ENCODE data around the gene ALDH8A1.

ALDH8A1 gene, protein sequence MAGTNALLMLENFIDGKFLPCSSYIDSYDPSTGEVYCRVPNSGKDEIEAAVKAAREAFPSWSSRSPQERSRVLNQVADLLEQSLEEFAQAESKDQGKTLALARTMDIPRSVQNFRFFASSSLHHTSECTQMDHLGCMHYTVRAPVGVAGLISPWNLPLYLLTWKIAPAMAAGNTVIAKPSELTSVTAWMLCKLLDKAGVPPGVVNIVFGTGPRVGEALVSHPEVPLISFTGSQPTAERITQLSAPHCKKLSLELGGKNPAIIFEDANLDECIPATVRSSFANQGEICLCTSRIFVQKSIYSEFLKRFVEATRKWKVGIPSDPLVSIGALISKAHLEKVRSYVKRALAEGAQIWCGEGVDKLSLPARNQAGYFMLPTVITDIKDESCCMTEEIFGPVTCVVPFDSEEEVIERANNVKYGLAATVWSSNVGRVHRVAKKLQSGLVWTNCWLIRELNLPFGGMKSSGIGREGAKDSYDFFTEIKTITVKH
- total RNA-seq: 2.4 to 5.8 reads per million in 2 donors

DNA sequence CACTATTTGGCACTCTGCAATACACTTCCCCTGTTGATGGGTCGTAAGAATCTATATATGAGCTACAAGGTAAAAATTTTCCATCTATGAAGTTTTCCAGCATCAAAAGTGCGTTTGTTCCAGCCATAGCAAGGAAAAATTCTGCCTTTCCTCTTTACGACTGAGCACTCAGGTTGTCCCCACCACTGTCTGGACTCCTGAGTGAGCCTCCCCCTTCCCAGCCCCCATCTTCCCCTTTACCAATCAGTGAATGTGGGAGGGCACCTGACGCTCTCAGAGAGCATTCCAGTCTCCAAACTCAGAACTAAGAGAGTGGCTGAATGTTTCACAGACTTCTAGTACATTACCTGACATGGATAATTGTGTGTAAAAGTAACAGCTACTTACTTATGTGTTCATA, at the start of gene ALDH8A1:
TSS of gene ALDH8A1 (minus strand) at position 175 of the 400 bp plus-strand sequence. CDS start at position 127, 48 bp downstream.
- no peak for DNase-seq

- no peak for DNase-seq
Observed at GRCh38 chr6:134999107-134999506, 49.2 kb upstream of the ALDH8A1 start.

GRCh38 chr6:134997133-134997995, 47.5 kb upstream of the ALDH8A1 start:
- no peak for DNase-seq

- DNase-seq: no peak
Observed at GRCh38 chr6:134995536-134995935, 45.6 kb upstream of the ALDH8A1 start.

GRCh38 chr6:134994431-134994830, 44.5 kb upstream of the ALDH8A1 start:
- DNase-seq: no peak

DNA sequence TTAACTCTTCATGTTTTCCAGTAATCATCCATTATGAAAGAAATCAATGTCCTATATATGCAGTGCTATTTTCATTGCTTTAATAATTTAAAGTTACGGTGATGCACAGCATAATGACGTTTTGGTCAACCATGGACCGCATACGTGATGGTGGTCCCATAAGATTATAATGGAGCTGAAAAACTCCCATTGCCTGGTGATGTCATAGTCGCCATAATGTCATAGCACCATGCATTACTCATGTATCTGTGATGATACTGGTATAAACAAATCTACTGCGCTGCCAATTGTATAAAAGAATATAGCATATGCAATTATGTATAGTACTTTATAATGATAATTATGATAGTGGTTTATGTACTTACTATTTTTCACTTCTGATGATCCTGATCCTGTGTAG, 42.3 kb upstream of the ALDH8A1 start:
- no peak for DNase-seq

GRCh38 chr6:134990262-134990661, 40.4 kb upstream of the ALDH8A1 start:
- DNase-seq: no peak

DNA sequence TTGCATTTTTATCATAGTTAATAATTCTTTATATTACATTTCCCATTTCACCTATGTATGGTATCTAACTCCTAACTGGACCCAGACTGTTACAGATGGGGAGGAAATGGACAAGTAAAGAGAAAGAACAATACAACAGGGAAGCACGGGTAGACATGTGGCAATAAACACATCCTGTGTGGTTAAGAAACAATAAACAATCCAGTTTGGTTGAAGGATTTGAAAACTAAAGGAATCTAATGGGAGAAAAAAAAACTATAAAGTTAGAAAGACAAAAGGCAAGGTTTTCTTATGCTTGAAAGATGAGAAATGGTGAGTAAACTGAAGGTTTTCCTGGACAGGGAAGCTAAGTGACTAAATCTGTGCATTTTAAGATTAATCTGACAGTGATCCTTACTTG, 34.9 kb upstream of the ALDH8A1 start:
- DNase-seq: no peak

DNA sequence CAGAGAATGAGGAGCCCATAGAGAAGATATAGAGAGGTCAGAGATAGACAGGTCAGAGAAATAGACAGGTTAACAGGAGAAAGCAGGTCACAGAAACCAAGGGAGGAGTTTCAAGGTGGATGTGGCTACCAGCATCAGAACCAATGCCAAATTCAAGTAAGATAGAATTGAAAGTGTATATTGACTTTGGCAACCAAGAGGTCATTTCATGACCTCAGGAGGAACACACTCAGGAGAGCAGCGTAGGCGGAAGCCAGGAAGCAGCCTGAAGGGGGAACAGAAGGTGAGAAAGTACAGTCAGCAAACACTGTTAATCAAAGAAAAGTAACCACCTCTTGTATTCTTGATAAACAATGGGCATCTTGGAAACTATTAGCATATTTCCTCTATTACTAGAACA, 33.9 kb upstream of the ALDH8A1 start:
- no peak for DNase-seq

GRCh38 chr6:134982161-134982560, 32.3 kb upstream of the ALDH8A1 start:
- no peak for DNase-seq

DNA sequence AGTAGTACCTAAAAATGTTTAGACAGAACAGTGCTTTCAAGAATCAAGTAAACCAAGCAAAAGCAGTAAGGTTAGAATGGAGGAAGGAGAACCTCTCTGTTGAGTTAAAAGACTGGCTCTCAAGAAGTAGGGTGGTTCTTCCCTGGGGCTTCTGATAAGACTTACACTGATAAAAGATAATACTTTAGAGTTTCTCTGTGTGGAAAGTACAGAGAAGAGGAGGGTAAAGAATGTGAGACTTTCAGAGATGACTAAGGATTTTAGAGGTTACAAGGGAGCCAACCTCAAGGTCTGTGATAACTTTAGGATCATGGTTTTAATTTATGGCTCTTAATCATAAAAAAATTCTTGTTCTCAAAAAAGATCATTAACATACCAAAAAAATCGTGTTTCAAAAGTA, 30.9 kb upstream of the ALDH8A1 start:
- DNase-seq: no peak

GRCh38 chr6:134979142-134979541, 29.2 kb upstream of the ALDH8A1 start:
- no peak for DNase-seq

DNA sequence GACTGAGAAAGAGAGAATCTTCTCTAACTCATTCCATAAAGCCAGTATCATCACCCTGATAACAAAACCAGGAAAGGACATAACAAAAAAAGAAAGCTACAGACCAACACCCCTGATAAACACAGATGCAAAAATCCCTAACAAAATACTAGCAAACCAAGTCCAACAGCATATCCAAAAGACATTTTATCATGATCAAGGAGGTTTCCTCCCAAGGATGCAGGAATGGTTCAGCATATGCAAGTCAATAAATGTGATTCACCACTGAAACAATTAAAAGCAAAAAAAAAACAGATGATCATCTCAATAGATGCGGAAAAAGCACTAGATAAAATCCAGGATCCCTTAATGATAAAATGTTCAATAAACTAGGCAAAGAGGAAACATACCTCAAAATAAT, 24.5 kb upstream of the ALDH8A1 start:
- no peak for DNase-seq

GRCh38 chr6:134967711-134968110, 17.8 kb upstream of the ALDH8A1 start:
- no peak for DNase-seq

DNA sequence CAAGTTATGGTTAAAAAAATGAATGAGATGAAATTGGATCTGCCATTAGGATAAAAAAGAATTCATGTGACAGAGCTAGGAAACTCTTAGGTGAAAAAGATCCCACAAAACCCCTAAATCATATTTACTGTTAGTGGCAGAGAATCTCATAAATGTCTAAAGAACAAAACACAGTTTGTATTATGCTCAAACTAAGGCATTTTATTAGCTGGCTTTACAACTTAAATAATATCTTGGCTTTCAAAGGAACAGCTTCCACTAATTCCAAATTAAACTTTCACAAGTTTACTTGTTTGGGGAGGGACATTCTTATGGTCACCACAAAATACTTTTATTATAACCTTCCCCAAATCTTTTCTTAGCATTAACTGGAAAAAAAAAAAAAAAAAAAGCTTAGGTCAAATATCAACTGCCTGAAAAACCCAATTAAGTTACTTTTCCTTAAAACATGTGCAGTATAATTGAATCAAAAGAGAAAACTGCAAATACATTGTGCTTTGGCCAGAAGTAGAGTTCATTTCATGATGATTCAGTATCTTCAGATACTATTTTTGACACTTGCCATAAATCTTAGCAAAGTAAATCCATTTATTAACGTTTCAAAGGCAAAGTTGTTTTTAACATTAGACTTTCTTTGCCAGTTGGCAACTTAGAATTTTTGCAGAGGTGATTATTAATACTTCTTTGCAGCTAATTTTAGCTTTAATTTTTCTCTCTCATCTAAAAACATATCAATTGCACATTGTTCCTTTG, 14.7 kb upstream of the ALDH8A1 start:
- DNase-seq: no peak

DNA sequence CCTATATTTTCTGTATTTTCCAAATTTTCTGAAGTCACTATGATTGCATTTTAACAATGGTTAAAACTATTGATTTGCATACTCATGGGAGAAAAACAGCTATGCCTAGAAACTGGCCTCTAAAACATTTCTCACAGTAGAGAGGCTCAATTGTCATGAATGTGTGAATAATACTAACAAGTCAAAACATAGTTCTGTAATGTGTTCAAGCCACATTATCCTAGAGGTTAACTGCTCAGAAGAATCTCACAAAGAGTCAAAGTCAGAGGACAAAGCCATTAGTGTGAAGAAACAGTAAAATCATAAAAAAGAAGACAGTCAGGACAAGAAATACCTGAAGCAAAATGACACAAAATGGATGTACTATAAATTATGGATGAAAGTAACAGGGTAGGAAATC, 12.5 kb upstream of the ALDH8A1 start:
- no peak for DNase-seq

GRCh38 chr6:134961366-134961765, 11.5 kb upstream of the ALDH8A1 start:
- DNase-seq: no peak

DNA sequence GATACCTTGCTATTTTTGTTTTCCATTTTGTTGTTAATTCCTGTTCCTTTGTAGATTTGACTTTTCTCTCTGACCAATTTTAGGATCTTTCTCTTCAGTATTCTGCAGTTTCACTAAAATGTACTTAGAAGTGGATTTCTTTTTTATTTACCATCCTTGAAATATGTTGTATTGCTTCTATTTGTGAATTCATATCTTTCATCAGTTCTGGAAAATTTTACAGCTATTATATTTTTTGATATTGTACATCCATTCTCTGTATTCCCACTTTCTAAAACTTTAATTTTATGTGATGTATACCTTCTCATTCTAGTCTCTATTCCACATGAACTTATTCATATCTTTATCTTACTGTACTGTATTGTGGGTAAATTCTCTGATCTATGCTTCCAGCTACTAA, 9.7 kb upstream of the ALDH8A1 start:
- no peak for DNase-seq

- DNase-seq: no peak
Observed at GRCh38 chr6:134956676-134957075, 6.8 kb upstream of the ALDH8A1 start.

GRCh38 chr6:134956032-134956431, 6.1 kb upstream of the ALDH8A1 start:
- no peak for DNase-seq

DNA sequence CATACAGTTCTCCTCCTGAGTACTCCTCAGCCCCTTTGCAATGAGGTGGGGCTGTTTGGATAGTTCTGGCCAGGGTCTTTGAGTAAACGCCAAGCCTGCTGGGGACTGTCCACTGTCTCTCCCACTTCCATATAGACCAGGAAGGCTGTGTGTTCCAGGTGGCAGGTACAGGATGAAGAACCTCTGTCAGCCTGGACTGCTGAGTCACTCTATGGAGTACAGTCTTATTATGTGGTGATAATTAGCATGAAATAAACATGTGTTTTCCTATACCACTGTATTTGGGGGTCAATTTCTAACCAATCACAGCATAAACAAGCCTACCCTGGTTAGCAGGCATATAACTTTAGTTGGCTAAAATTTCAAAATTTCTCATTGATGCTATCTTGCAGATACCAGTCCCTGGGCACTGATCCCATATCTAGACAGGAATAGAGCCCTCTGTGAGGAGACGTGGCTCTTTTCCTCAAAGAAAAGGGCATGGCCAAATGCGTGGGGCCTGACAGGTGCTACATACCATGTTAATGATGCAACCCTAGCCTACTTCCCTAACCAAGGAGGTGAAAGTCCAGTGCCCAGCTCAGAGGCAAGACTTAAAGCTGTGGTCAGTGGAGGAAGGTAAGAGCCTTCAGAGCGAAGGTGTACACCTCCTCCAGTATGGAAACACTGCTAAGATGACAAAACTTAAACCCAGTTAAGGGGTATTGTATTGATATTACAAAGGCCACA, 4.5 kb upstream of the ALDH8A1 start:
- no peak for DNase-seq
